Measurements from ENCODE around the gene KCNA5. TPM values are rescaled to one million over a fixed set of nuclear protein-coding genes. Genes with fewer than 3 reads are reported as not detected.

Gene KCNA5
- total RNA-seq, 4 donors from 2014 or later, result 1.3 to 37.3 (median 6.8) TPM

DNA sequence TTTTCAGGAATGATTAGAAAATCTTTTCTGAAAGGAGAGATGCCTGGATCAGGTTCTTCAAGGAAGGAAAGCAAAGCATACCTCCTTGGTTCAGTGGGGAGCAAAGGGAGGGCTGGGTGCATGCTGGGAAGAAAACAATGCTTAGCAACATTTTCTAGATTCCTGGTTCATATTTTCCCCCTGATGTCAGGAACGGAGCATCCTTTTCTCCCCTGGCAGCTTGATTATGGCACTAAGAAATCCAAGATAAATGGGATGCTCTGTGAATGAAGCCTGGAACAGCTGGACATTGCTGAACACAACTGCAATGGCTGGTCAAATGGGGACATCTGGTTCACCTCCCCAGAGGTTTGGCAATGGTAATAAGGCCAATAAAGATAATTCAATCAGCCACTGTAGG is 50.9 kb downstream of the KCNA5 start:
- ATAC-seq, result no peak

GRCh38 chr12:5094986-5095385 is 51.3 kb downstream of the KCNA5 start:
- Histone ChIP-seq H3K4me3 (no peak overlapping the region), H3K4me1 (no peaks in the 10 kb centered on the region), H3K27me3 (peaks cover 52% of the 10 kb centered on the region), H3K36me3 (no peaks in the 10 kb centered on the region), H3K27ac (no peak overlapping the region), H3K9me3 (no peaks in the 10 kb centered on the region)
- TF ChIP-seq, protein P1, sequence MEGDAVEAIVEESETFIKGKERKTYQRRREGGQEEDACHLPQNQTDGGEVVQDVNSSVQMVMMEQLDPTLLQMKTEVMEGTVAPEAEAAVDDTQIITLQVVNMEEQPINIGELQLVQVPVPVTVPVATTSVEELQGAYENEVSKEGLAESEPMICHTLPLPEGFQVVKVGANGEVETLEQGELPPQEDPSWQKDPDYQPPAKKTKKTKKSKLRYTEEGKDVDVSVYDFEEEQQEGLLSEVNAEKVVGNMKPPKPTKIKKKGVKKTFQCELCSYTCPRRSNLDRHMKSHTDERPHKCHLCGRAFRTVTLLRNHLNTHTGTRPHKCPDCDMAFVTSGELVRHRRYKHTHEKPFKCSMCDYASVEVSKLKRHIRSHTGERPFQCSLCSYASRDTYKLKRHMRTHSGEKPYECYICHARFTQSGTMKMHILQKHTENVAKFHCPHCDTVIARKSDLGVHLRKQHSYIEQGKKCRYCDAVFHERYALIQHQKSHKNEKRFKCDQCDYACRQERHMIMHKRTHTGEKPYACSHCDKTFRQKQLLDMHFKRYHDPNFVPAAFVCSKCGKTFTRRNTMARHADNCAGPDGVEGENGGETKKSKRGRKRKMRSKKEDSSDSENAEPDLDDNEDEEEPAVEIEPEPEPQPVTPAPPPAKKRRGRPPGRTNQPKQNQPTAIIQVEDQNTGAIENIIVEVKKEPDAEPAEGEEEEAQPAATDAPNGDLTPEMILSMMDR (IDR thresholded peaks at IDR 0.05), result no peak
- TF ChIP-seq EP300 (IDR thresholded peaks at IDR 0.05) (no peak), POLR2AphosphoS5 (IDR thresholded peaks at IDR 0.05) (no peak), POLR2A (IDR thresholded peaks at IDR 0.05) (no peak)
- WGBS, 2 donors (ENCODE audit: low coverage in 1 of 2), result 94 to 100% methylated on average over 1 to 3 of the region's 3 CpGs
- ATAC-seq, result no peak

More for the DNA sequence above, 50.9 kb downstream of the KCNA5 start:
- 50% methylated on average over 1 of the region's 1 CpG; no CpG with 5 or more reads in 1 of the 2 donors for WGBS, 2 donors (ENCODE audit: low coverage in 1 of 2)
- Histone ChIP-seq H3K27me3 (peaks cover 52% of the 10 kb centered on the region), H3K36me3 (no peaks in the 10 kb centered on the region), H3K27ac (no peak overlapping the region), H3K4me1 (no peaks in the 10 kb centered on the region), H3K4me3 (no peak overlapping the region), H3K9me3 (no peaks in the 10 kb centered on the region)
- TF ChIP-seq POLR2AphosphoS5 (IDR thresholded peaks at IDR 0.05) (no peak), POLR2A (IDR thresholded peaks at IDR 0.05) (no peak), EP300 (IDR thresholded peaks at IDR 0.05) (no peak)
- TF ChIP-seq, protein P1 (IDR thresholded peaks at IDR 0.05), result no peak

Other genes with a start within 250 kb of the KCNA5 start
- gene KCNA1, start 134.0 kb upstream of the KCNA5 start, total RNA-seq, result under 1 TPM in 2 of 4 donors, not detected in 2; 0.08 to 0.13 TPM